H9 (cell line): ENCODE results near the gene STX10. TPM values are rescaled to one million over a fixed set of nuclear protein-coding genes. Genes with fewer than 3 reads are reported as not detected.
A peak's percentile ranks its signal among the peaks of the same experiment; 100 is the strongest.

Source experiments
- DNase-seq: peaks from one replicate; pipeline ENCODE4 v3.0.0-alpha.2; 2017
- H2AFZ ChIP-seq: one replicate; pipeline ENCODE4 v1.6.1; 2013; ENCODE audit warnings: mild to moderate bottlenecking, low read length, control low read depth, moderate library complexity
- H2AK5ac ChIP-seq: 2 replicates; pipeline ENCODE4 v1.6.1; 2013; ENCODE audit warnings: low read length, control low read depth, mixed read lengths; ENCODE audit not compliant: insufficient read length
- H2BK120ac ChIP-seq: one replicate; pipeline ENCODE4 v1.6.1; 2013; ENCODE audit warnings: low read depth, mild to moderate bottlenecking, low read length, control low read depth, inconsistent platforms; ENCODE audit not compliant: poor library complexity, severe bottlenecking
- H2BK12ac ChIP-seq: 2 replicates; pipeline ENCODE4 v1.6.1; 2013; ENCODE audit warnings: low read length, control low read depth, mixed read lengths, low read depth; ENCODE audit not compliant: insufficient read length
- H2BK15ac ChIP-seq: 2 replicates; pipeline ENCODE4 v1.6.1; 2013; ENCODE audit warnings: low read depth, low read length, control low read depth
- H2BK20ac ChIP-seq: one replicate; pipeline ENCODE4 v1.6.1; 2013; ENCODE audit warnings: low read depth, mild to moderate bottlenecking, low read length, control low read depth, inconsistent platforms; ENCODE audit not compliant: poor library complexity, severe bottlenecking
- H2BK5ac ChIP-seq: 2 replicates; pipeline ENCODE4 v1.6.1; 2013; ENCODE audit warnings: low read length, control low read depth, mixed read lengths; ENCODE audit not compliant: insufficient read length
- H3K14ac ChIP-seq: 2 replicates; pipeline ENCODE4 v1.6.1; 2013; ENCODE audit warnings: low read length, control low read depth; ENCODE audit not compliant: insufficient read depth
- H3K18ac ChIP-seq: 2 replicates; pipeline ENCODE4 v1.6.1; 2013; ENCODE audit warnings: low read depth, mild to moderate bottlenecking, mixed read lengths, low read length, control low read depth; ENCODE audit not compliant: insufficient read length
- H3K23ac ChIP-seq: 2 replicates; pipeline ENCODE4 v1.6.1; 2013; ENCODE audit warnings: low read length, control low read depth, mixed read lengths, low read depth; ENCODE audit not compliant: insufficient read length
- H3K23me2 ChIP-seq: 2 replicates; pipeline ENCODE4 v1.6.1; 2013; ENCODE audit warnings: low read depth, mild to moderate bottlenecking, mixed read lengths, low read length, control low read depth; ENCODE audit not compliant: insufficient read length, poor library complexity, severe bottlenecking
- H3K27ac ChIP-seq: 2 replicates; pipeline ENCODE4 v1.5.1; 2013; ENCODE audit warnings: low read length, control low read depth, mixed read lengths, low read depth; ENCODE audit not compliant: insufficient read length
- H3K27me3 ChIP-seq: 2 replicates; pipeline ENCODE4 v1.6.1; 2013; ENCODE audit warnings: low read length, control low read depth, inconsistent platforms; ENCODE audit not compliant: insufficient read depth
- H3K4ac ChIP-seq: 2 replicates; pipeline ENCODE4 v1.6.1; 2013; ENCODE audit warnings: low read depth, mild to moderate bottlenecking, control low read depth, inconsistent platforms, low read length, moderate library complexity
- H3K4me1 ChIP-seq: 2 replicates; pipeline ENCODE4 v1.6.1; 2013; ENCODE audit warnings: low read length, control low read depth, inconsistent platforms; ENCODE audit not compliant: insufficient read depth
- H3K4me2 ChIP-seq: 2 replicates; pipeline ENCODE4 v1.6.1; 2013; ENCODE audit warnings: low read length, control low read depth, mixed read lengths; ENCODE audit not compliant: insufficient read length, insufficient read depth
- H3K56ac ChIP-seq: 2 replicates; pipeline ENCODE4 v1.6.1; 2013; ENCODE audit warnings: low read depth, mild to moderate bottlenecking, mixed read lengths, low read length, control low read depth; ENCODE audit not compliant: insufficient read length
- H3K79me1 ChIP-seq: 2 replicates; pipeline ENCODE4 v1.6.1; 2013; ENCODE audit warnings: low read depth, mild to moderate bottlenecking, moderate library complexity, low read length, control low read depth, inconsistent platforms; ENCODE audit not compliant: insufficient read depth, poor library complexity, severe bottlenecking
- H3K79me2 ChIP-seq: 2 replicates; pipeline ENCODE4 v1.6.1; 2013; ENCODE audit warnings: low read length, control low read depth, inconsistent platforms; ENCODE audit not compliant: insufficient read depth
- H3K9ac ChIP-seq: 2 replicates; pipeline ENCODE4 v1.6.1; 2013; ENCODE audit warnings: low read length, control low read depth, mixed read lengths; ENCODE audit not compliant: insufficient read length; ENCODE audit errors: extremely low read depth
- H3K9me3 ChIP-seq: one replicate; pipeline ENCODE4 v1.6.1; 2013; ENCODE audit warnings: low read depth, low read length, inconsistent platforms; ENCODE audit not compliant: control insufficient read depth
- H3T11ph ChIP-seq: one replicate; pipeline ENCODE4 v1.6.1; 2013; ENCODE audit warnings: mild to moderate bottlenecking, low read length, control low read depth, inconsistent platforms
- H4K20me1 ChIP-seq: one replicate; pipeline ENCODE4 v1.6.1; 2013; ENCODE audit not compliant: control insufficient read depth, insufficient read length, insufficient read depth
- H4K5ac ChIP-seq: 2 replicates; pipeline ENCODE4 v1.6.1; 2013; ENCODE audit warnings: low read depth, mild to moderate bottlenecking, mixed read lengths, low read length, control low read depth; ENCODE audit not compliant: insufficient read length
- H4K8ac ChIP-seq: replicated peaks from 2 replicates; pipeline ENCODE4 v1.6.1; 2013; ENCODE audit warnings: low read length, control low read depth, mixed read lengths, low read depth; ENCODE audit not compliant: insufficient read length
- H4K91ac ChIP-seq: 2 replicates; pipeline ENCODE4 v1.6.1; 2013; ENCODE audit warnings: low read depth, mild to moderate bottlenecking, moderate library complexity, mixed read lengths, low read length, control low read depth; ENCODE audit not compliant: insufficient read length
- H3K27ac Mint-ChIP-seq, 3 experiments: 2 replicates in 2 of 3; 3 replicates in 1 of 3; pipeline ENCODE4 v1.8.0; 2020 to 2021; ENCODE audit warnings: mixed read lengths in 3 of 3, mild to moderate bottlenecking in 1 of 3, moderate library complexity in 1 of 3
- H3K27me3 Mint-ChIP-seq: 2 replicates; pipeline ENCODE4 v1.8.0; 2021; ENCODE audit warnings: low read depth, mild to moderate bottlenecking, moderate library complexity, mixed read lengths
- H3K36me3 Mint-ChIP-seq, 3 experiments: 2 replicates in 2 of 3; 3 replicates in 1 of 3; pipeline ENCODE4 v1.8.0; 2020 to 2021; ENCODE audit warnings: low read depth in 3 of 3, mixed read lengths in 3 of 3; ENCODE audit not compliant: insufficient read depth in 1 of 3
- H3K4me1 Mint-ChIP-seq, 2 experiments: 2 replicates each; pipeline ENCODE4 v1.8.0; 2020; ENCODE audit warnings: mixed read lengths in 2 of 2
- H3K4me3 Mint-ChIP-seq, 2 experiments: 2 replicates in 1 of 2; 3 replicates in 1 of 2; pipeline ENCODE4 v1.8.0; 2020 to 2021; ENCODE audit warnings: mild to moderate bottlenecking in 2 of 2, mixed read lengths in 2 of 2, moderate library complexity in 1 of 2
- H3K9me3 Mint-ChIP-seq, 2 experiments: 2 replicates in 1 of 2; 3 replicates in 1 of 2; pipeline ENCODE4 v1.8.0; 2020; ENCODE audit warnings: mild to moderate bottlenecking in 2 of 2, mixed read lengths in 2 of 2, moderate library complexity in 1 of 2
- WGBS: extraction: QIAGEN DNeasy Blood & Tissue Kit; methylation state at CpG from one replicate; pipeline ENCODE4 v1.1.7; 2013; ENCODE audit warnings: missing lambda C conversion rate, low lambda C conversion rate, mixed read lengths; ENCODE audit not compliant: insufficient read length; ENCODE audit errors: extremely low coverage; 5-methylcytosine and 5-hydroxymethylcytosine counted together
- total RNA-seq: library from RNA; stranded (reverse); gene quantifications from 2 replicates; pipeline ENCODE4 v1.2.1, GENCODE V29; 2021
- TF ChIP-seq, protein P1 (sequence below): fragments of 200-600 bp; sonication (generic); conservative IDR thresholded peaks from 3 replicates; pipeline ENCODE4 v1.8.0; 2021; ENCODE audit warnings: antibody characterized with exemption, mild to moderate bottlenecking

Gene STX10
- total RNA-seq, 1 experiment from 2014 or later, result 39.4 TPM

DNA sequence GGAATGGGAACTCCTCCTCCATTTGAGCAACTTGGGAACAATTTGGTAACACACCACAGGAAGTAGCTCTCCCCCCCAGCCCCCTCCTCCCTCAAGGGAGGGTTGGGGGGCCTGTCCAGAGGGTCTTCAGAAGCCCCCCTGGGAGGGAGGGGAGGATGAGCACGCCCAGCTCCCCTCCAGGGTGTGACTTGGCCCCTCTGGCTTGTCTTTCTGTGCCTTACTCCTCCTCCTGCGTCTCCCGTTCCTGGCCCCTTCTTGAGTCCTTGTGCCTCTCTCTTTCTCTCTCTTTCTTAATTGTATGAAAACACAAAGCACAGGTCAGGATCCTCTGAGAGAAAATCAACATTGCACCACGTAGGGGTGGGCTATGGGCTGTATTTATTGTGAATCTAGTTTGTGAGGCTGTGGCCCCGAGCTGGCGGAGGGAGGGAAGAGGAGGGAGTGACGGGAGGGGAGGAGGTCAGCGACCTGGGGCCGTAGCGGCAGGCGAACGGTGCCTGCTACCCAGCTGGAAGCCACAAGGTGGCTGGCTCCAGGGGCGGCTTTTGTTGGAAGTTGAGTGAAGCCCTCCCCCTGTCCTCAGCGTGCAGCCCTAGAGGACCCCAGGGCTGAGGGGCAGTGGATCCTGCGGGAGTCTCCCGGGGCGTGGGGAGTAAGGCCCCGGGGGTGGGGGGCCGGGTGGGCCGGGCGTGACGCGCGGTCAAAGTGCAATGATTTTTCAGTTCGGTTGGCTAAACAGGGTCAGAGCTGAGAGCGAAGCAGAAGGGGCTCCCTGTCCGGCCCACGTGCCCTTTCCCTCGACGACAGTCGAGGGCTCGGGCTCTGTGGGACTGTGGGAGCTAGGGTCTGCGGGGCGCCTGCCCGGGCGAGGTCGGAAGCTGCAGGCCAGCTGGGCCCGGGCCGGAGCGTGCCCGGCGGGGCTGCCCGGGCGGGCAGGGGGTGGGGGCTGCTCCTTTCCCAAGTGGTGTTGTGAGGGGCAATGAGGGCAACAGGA lies 53.9 kb downstream of the STX10 start:
- Histone ChIP-seq H2AFZ (no peak overlapping the region), H3K14ac (no peak overlapping the region), H3K23me2 (peaks cover 13% of the 10 kb centered on the region), H3K27me3 (peaks cover 39% of the 10 kb centered on the region; the same call in 1 of the 2 replicates), H4K91ac (no peak overlapping the region), H4K8ac (no peak overlapping the region), H2BK5ac (no peak overlapping the region), H3T11ph (no peak overlapping the region), H2BK12ac (no peak overlapping the region), H3K4me1 (0 out of 2 replicates have a peak, but pooled peaks cover 2% of the 10 kb centered on the region), H4K20me1 (no peaks in the 10 kb centered on the region), H2BK120ac (no peak overlapping the region), H3K79me1 (no peaks in the 10 kb centered on the region), H3K56ac (no peak overlapping the region), H3K23ac (no peak overlapping the region), H3K4me2 (peak overlapping the region; percentile 67), H3K9ac (no peak overlapping the region), H2BK15ac (no peak overlapping the region), H2BK20ac (no peak overlapping the region), H3K18ac (no peak overlapping the region), H3K4ac (no peak overlapping the region), H3K27ac (no peak overlapping the region), H3K9me3 (no peaks in the 10 kb centered on the region), H3K79me2 (no peaks in the 10 kb centered on the region), H2AK5ac (no peak overlapping the region), H4K5ac (no peak overlapping the region)
- Mint-ChIP-seq H3K36me3 (no peaks in the 10 kb centered on the region; a peak in 1 of 7 replicates), H3K4me1 (peaks cover 32 to 47% of the 10 kb centered on the region in 2 experiments), H3K27me3 (peaks cover 86% of the 10 kb centered on the region), H3K9me3 (peaks cover 4 to 7% of the 10 kb centered on the region in 2 experiments; a peak in 4 of 5 replicates), H3K27ac (peak overlapping the region in 1 of 3 experiments; percentile 8; a peak in 1 of 7 replicates), H3K4me3 (peak overlapping the region; percentile 55 to 76)
- TF ChIP-seq, protein P1, sequence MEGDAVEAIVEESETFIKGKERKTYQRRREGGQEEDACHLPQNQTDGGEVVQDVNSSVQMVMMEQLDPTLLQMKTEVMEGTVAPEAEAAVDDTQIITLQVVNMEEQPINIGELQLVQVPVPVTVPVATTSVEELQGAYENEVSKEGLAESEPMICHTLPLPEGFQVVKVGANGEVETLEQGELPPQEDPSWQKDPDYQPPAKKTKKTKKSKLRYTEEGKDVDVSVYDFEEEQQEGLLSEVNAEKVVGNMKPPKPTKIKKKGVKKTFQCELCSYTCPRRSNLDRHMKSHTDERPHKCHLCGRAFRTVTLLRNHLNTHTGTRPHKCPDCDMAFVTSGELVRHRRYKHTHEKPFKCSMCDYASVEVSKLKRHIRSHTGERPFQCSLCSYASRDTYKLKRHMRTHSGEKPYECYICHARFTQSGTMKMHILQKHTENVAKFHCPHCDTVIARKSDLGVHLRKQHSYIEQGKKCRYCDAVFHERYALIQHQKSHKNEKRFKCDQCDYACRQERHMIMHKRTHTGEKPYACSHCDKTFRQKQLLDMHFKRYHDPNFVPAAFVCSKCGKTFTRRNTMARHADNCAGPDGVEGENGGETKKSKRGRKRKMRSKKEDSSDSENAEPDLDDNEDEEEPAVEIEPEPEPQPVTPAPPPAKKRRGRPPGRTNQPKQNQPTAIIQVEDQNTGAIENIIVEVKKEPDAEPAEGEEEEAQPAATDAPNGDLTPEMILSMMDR, result peak; percentile 47; the same call in 1 of the 3 replicates
- DNase-seq, result peak; percentile 89
- no CpG with 5 or more reads among the region's 44 CpGs for WGBS
